SU-DHL-6 (cell line): ENCODE measurements around the gene RBFOX2.

Experiments used
- H2AFZ ChIP-seq: fragments of 200-600 bp; sonication (generic); 2 replicates; pipeline ENCODE4 v1.6.1; 2014; ENCODE audit warnings: low read depth, mild to moderate bottlenecking, moderate library complexity, mixed read lengths, antibody characterized with exemption, low read length; ENCODE audit not compliant: severe bottlenecking
- H3F3A ChIP-seq: fragments of 200-600 bp; shearing (Covaris generic); 2 replicates; pipeline ENCODE4 v1.6.0; 2016; ENCODE audit warnings: antibody characterized with exemption, mild to moderate bottlenecking; ENCODE audit not compliant: insufficient read depth
- H3K27ac ChIP-seq: fragments of 200-600 bp; sonication (generic); 2 replicates; pipeline ENCODE4 v1.5.1; 2016; ENCODE audit warnings: low read depth, mild to moderate bottlenecking, low read length, moderate library complexity, mixed read lengths
- H3K27me3 ChIP-seq: fragments of 200-600 bp; sonication (generic), shearing (Covaris generic); 2 replicates; pipeline ENCODE4 v1.6.0; 2014; ENCODE audit warnings: mild to moderate bottlenecking, low read length
- H3K36me3 ChIP-seq: fragments of 200-600 bp; sonication (generic); 2 replicates; pipeline ENCODE4 v1.6.1; 2014; ENCODE audit warnings: mild to moderate bottlenecking, low read length, mixed read lengths
- H3K4me2 ChIP-seq: fragments of 300-600, 200-600 bp; shearing (Covaris generic), sonication (generic); 2 replicates; pipeline ENCODE4 v1.6.0; 2014; ENCODE audit warnings: low read length, low read depth, mild to moderate bottlenecking; ENCODE audit not compliant: poor library complexity, severe bottlenecking
- H3K4me3 ChIP-seq: fragments of 200-600 bp; sonication (generic); 2 replicates; pipeline ENCODE4 v1.5.1; 2014; ENCODE audit warnings: antibody characterized with exemption, low read length, mild to moderate bottlenecking, mixed read lengths; ENCODE audit not compliant: insufficient read depth, poor library complexity, severe bottlenecking
- H3K79me2 ChIP-seq: fragments of 200-600 bp; sonication (generic); 2 replicates; pipeline ENCODE4 v1.6.1; 2014; ENCODE audit warnings: mild to moderate bottlenecking, low read length, moderate library complexity; ENCODE audit not compliant: insufficient read depth
- H3K9ac ChIP-seq: fragments of 200-600 bp; sonication (generic); 2 replicates; pipeline ENCODE4 v1.7.0; 2014; ENCODE audit warnings: mild to moderate bottlenecking, low read length
- H3K9me2 ChIP-seq: fragments of 200-600 bp; sonication (generic); replicated peaks from 2 replicates; pipeline ENCODE4 v1.6.1; 2014; ENCODE audit warnings: low read length; ENCODE audit not compliant: insufficient read depth
- H3K9me3 ChIP-seq: fragments of 200-600 bp; sonication (generic); 2 replicates; pipeline ENCODE4 v1.6.1; 2014; ENCODE audit warnings: low read length, mixed read lengths; ENCODE audit not compliant: insufficient read depth
- H4K20me1 ChIP-seq: fragments of 200-600 bp; sonication (generic); 2 replicates; pipeline ENCODE4 v1.6.1; 2014; ENCODE audit warnings: low read depth, mild to moderate bottlenecking, antibody characterized with exemption, low read length, moderate library complexity, mixed read lengths
- EZH2phosphoT487 ChIP-seq: fragments of 200-600 bp; sonication (generic), shearing (Covaris generic); conservative IDR thresholded peaks from 2 replicates; pipeline ENCODE4 v1.6.1; 2018; ENCODE audit warnings: mild to moderate bottlenecking, antibody characterized with exemption, low read length, moderate library complexity, mixed read lengths
- TF ChIP-seq, protein P1 (sequence below): fragments of 200-600 bp; sonication (generic); IDR thresholded peaks from one replicate; pipeline ENCODE4 v1.5.1; 2017; ENCODE audit warnings: antibody characterized with exemption, mild to moderate bottlenecking, low read length, moderate library complexity; ENCODE audit not compliant: insufficient read depth, poor library complexity, severe bottlenecking

RBFOX2 gene

DNA sequence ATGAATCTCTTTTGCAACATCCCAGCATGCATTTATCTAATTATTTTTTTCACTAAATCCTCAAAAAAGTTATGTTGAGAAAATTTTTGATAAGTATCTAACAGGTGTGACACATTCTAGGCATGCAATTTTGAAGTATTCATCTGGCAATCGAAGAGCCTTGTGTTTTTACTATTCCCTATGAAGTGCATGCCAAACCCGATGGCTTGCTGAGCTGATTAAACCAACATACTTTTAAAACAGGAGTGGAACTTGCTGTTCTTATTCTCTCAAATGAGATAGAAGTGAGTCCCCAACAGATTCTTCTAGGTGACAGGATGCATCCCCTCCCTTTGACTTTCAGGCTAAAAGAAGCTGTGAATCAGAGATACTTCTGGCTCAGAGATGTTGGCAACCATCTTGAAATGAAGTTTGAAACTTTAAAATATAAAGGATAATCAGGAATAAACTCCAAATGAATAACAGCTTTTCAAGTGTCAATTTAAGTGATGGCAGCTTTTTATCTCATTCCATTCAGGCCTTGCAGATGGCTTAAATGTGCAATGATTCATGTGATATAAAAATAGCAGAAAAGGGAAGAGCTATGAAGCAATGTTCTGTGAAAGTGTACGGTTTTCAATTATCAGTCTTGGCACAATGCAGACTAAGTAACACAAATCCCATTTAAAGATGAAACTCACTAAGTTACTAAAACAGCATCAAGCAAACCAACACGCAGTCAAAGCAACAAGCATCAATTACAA is 243.3 kb downstream of the RBFOX2 start:
- H3K36me3 ChIP-seq, result no peaks in the 10 kb centered on the region
- H3K4me2 ChIP-seq, result no peak overlapping the region
- no peaks in the 10 kb centered on the region for H3K27me3 ChIP-seq
- TF ChIP-seq, protein P1, sequence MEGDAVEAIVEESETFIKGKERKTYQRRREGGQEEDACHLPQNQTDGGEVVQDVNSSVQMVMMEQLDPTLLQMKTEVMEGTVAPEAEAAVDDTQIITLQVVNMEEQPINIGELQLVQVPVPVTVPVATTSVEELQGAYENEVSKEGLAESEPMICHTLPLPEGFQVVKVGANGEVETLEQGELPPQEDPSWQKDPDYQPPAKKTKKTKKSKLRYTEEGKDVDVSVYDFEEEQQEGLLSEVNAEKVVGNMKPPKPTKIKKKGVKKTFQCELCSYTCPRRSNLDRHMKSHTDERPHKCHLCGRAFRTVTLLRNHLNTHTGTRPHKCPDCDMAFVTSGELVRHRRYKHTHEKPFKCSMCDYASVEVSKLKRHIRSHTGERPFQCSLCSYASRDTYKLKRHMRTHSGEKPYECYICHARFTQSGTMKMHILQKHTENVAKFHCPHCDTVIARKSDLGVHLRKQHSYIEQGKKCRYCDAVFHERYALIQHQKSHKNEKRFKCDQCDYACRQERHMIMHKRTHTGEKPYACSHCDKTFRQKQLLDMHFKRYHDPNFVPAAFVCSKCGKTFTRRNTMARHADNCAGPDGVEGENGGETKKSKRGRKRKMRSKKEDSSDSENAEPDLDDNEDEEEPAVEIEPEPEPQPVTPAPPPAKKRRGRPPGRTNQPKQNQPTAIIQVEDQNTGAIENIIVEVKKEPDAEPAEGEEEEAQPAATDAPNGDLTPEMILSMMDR, result no peak
- no peak for TF ChIP-seq EZH2phosphoT487
- H3K9me2 ChIP-seq, result no peaks in the 10 kb centered on the region
- no peaks in the 10 kb centered on the region for H3K79me2 ChIP-seq
- H3K9me3 ChIP-seq, result no peaks in the 10 kb centered on the region
- H3F3A ChIP-seq, result no peaks in the 10 kb centered on the region
- no peak overlapping the region for H3K27ac ChIP-seq
- no peak overlapping the region for H2AFZ ChIP-seq
- H4K20me1 ChIP-seq, result no peaks in the 10 kb centered on the region
- H3K4me3 ChIP-seq, result no peak overlapping the region
- H3K9ac ChIP-seq, result no peak overlapping the region

DNA sequence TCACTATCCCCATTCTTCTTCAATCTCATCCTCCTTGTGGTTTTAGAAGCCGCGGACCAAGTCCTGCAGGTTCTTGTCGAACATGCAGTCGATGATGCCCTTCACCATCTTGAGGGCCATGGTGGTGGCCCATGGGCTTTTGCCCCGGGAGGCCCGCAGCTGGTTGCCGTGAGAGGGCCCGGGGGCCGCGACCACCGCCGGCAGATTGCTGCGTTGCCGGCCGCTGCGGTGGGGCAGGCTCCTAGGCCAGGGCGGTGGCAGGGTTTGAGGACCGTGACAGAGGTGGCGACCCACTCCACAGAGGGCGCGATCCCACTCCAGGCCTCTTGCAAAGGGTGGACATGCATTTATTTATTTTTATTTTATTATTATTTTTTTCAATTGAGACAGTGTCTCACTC is 244.0 kb downstream of the RBFOX2 start:
- H3K36me3 ChIP-seq, result no peaks in the 10 kb centered on the region
- H3K9me2 ChIP-seq, result no peaks in the 10 kb centered on the region
- H3K9me3 ChIP-seq, result no peaks in the 10 kb centered on the region
- H3K4me3 ChIP-seq, result no peak overlapping the region
- H3F3A ChIP-seq, result no peaks in the 10 kb centered on the region
- no peaks in the 10 kb centered on the region for H4K20me1 ChIP-seq
- H3K4me2 ChIP-seq, result no peak overlapping the region
- no peaks in the 10 kb centered on the region for H3K27me3 ChIP-seq
- H3K27ac ChIP-seq, result no peak overlapping the region
- H3K9ac ChIP-seq, result no peak overlapping the region
- TF ChIP-seq, protein P1, result no peak
- TF ChIP-seq EZH2phosphoT487, result no peak
- H2AFZ ChIP-seq, result no peak overlapping the region
- H3K79me2 ChIP-seq, result no peaks in the 10 kb centered on the region

- Histone ChIP-seq H4K20me1 (no peaks in the 10 kb centered on the region), H3K4me2 (no peak overlapping the region), H3K4me3 (no peak overlapping the region), H3K27ac (no peak overlapping the region), H3K9ac (no peak overlapping the region), H3K36me3 (no peaks in the 10 kb centered on the region), H3K9me3 (no peaks in the 10 kb centered on the region), H3K27me3 (no peaks in the 10 kb centered on the region), H3K9me2 (no peaks in the 10 kb centered on the region), H3K79me2 (no peaks in the 10 kb centered on the region), H3F3A (no peaks in the 10 kb centered on the region), H2AFZ (no peak overlapping the region)
- TF ChIP-seq, protein P1, result no peak
- no peak for TF ChIP-seq EZH2phosphoT487
Measured at GRCh38 chr22:35783943-35784614, 244.5 kb downstream of the RBFOX2 start.
